KMS-11 (cell line): ENCODE data around the gene KLHL18.

Source experiments
- H2AFZ ChIP-seq: fragments of 200-600 bp; sonication (generic); 2 replicates; pipeline ENCODE4 v1.6.1; 2016; ENCODE audit warnings: antibody characterized with exemption, mixed run types, low read depth
- H3K27ac ChIP-seq: fragments of 200-600 bp; sonication (generic); 2 replicates; pipeline ENCODE4 v1.6.1; 2016; ENCODE audit warnings: mild to moderate bottlenecking, mixed run types
- H3K27me3 ChIP-seq: fragments of 200-600 bp; sonication (generic); 2 replicates; pipeline ENCODE4 v1.6.1; 2017; ENCODE audit warnings: mild to moderate bottlenecking, low read depth, mixed run types, moderate library complexity; ENCODE audit not compliant: insufficient read depth
- H3K36me3 ChIP-seq: fragments of 200-600 bp; sonication (generic); 2 replicates; pipeline ENCODE4 v1.6.1; 2017; ENCODE audit warnings: mild to moderate bottlenecking, mixed run types; ENCODE audit not compliant: insufficient read depth
- H3K4me1 ChIP-seq: fragments of 200-600 bp; sonication (generic); 2 replicates; pipeline ENCODE4 v1.6.1; 2016; ENCODE audit warnings: mild to moderate bottlenecking, low read depth, mixed run types; ENCODE audit not compliant: poor library complexity, severe bottlenecking
- H3K4me2 ChIP-seq: fragments of 200-600 bp; sonication (generic); 2 replicates; pipeline ENCODE4 v1.7.0; 2016; ENCODE audit warnings: mild to moderate bottlenecking, mixed run types
- H3K4me3 ChIP-seq: fragments of 200-600 bp; sonication (generic); IDR thresholded peaks from 2 replicates; pipeline ENCODE4 v1.6.1; 2017; ENCODE audit warnings: low read depth, low read length, mixed read lengths; ENCODE audit not compliant: insufficient read depth
- H3K79me2 ChIP-seq: fragments of 200-600 bp; sonication (generic); 2 replicates; pipeline ENCODE4 v1.6.1; 2016; ENCODE audit warnings: low read depth, mixed run types; ENCODE audit not compliant: insufficient read depth
- H3K9ac ChIP-seq: fragments of 200-600 bp; sonication (generic); 2 replicates; pipeline ENCODE4 v1.6.1; 2016; ENCODE audit warnings: mild to moderate bottlenecking, mixed run types
- H4K20me1 ChIP-seq: fragments of 200-600 bp; sonication (generic); 2 replicates; pipeline ENCODE4 v1.6.1; 2016; ENCODE audit warnings: mild to moderate bottlenecking, mixed run types; ENCODE audit not compliant: insufficient read depth
- TF ChIP-seq, protein P1 (sequence below): fragments of 200-600 bp; sonication (generic); conservative IDR thresholded peaks from 2 replicates; pipeline ENCODE4 v1.6.1; 2017; ENCODE audit warnings: low read depth, mild to moderate bottlenecking, antibody characterized with exemption, low read length, moderate library complexity, mixed read lengths

The KLHL18 gene

DNA sequence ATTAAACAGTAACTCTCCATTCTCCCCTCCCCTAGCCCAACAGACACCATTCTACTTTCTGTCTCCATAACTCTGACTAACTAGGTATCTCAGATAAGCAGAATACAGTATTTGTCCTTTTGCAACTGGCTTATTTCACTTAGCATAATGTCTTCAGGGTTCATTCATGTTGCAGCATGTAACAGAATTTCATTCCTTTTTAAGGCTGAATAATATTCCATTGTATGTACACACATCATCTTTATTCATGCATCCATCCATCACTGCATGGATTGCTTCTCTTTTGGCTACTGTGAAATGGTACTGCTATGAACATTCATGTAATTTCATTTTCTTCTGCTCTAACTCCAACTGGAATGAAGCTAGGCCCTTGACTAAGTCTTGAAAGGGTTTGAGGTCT is 96.1 kb downstream of the KLHL18 start:
- no peak overlapping the region for H3K9ac ChIP-seq

GRCh38 chr3:47379411-47379899 is 96.7 kb downstream of the KLHL18 start:
- Histone ChIP-seq H3K79me2 (peaks cover 20% of the 10 kb centered on the region; the same call in 1 of the 2 replicates), H3K4me1 (peaks cover 6% of the 10 kb centered on the region), H3K36me3 (no peaks in the 10 kb centered on the region), H3K4me3 (peak overlapping the region; percentile 11), H3K27ac (no peak overlapping the region; the same call in 1 of the 2 replicates), H3K4me2 (peak overlapping the region; percentile 77), H3K27me3 (no peaks in the 10 kb centered on the region), H2AFZ (peak overlapping the region; percentile 73; the same call in 1 of the 2 replicates), H3K9ac (peak overlapping the region; percentile 91; the same call in 1 of the 2 replicates), H4K20me1 (no peaks in the 10 kb centered on the region)
- TF ChIP-seq, protein P1, sequence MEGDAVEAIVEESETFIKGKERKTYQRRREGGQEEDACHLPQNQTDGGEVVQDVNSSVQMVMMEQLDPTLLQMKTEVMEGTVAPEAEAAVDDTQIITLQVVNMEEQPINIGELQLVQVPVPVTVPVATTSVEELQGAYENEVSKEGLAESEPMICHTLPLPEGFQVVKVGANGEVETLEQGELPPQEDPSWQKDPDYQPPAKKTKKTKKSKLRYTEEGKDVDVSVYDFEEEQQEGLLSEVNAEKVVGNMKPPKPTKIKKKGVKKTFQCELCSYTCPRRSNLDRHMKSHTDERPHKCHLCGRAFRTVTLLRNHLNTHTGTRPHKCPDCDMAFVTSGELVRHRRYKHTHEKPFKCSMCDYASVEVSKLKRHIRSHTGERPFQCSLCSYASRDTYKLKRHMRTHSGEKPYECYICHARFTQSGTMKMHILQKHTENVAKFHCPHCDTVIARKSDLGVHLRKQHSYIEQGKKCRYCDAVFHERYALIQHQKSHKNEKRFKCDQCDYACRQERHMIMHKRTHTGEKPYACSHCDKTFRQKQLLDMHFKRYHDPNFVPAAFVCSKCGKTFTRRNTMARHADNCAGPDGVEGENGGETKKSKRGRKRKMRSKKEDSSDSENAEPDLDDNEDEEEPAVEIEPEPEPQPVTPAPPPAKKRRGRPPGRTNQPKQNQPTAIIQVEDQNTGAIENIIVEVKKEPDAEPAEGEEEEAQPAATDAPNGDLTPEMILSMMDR = no peak

More for the DNA sequence above, 96.1 kb downstream of the KLHL18 start:
- no peak overlapping the region for H3K4me2 ChIP-seq
- no peak overlapping the region for H3K4me3 ChIP-seq
- H4K20me1 ChIP-seq = no peaks in the 10 kb centered on the region
- H3K79me2 ChIP-seq = peaks cover 18% of the 10 kb centered on the region; the same call in 1 of the 2 replicates
- H2AFZ ChIP-seq = no peak overlapping the region
- no peaks in the 10 kb centered on the region for H3K36me3 ChIP-seq
- no peak overlapping the region for H3K27ac ChIP-seq
- peaks cover 6% of the 10 kb centered on the region for H3K4me1 ChIP-seq
- TF ChIP-seq, protein P1 = no peak
- H3K27me3 ChIP-seq = no peaks in the 10 kb centered on the region

- peaks cover 6% of the 10 kb centered on the region for H3K4me1 ChIP-seq
- peak overlapping the region; percentile 77 for H3K4me2 ChIP-seq
- no peaks in the 10 kb centered on the region for H4K20me1 ChIP-seq
- H3K9ac ChIP-seq = peak overlapping the region; percentile 91
- H3K27me3 ChIP-seq = no peaks in the 10 kb centered on the region
- peaks cover 20% of the 10 kb centered on the region; the same call in 1 of the 2 replicates for H3K79me2 ChIP-seq
- H3K27ac ChIP-seq = peak overlapping the region; percentile 86
- H2AFZ ChIP-seq = peak overlapping the region; percentile 73
- TF ChIP-seq, protein P1 = no peak
- no peaks in the 10 kb centered on the region for H3K36me3 ChIP-seq
- peak overlapping the region; percentile 37 for H3K4me3 ChIP-seq
Measured at GRCh38 chr3:47380026-47380600, 97.4 kb downstream of the KLHL18 start.

DNA sequence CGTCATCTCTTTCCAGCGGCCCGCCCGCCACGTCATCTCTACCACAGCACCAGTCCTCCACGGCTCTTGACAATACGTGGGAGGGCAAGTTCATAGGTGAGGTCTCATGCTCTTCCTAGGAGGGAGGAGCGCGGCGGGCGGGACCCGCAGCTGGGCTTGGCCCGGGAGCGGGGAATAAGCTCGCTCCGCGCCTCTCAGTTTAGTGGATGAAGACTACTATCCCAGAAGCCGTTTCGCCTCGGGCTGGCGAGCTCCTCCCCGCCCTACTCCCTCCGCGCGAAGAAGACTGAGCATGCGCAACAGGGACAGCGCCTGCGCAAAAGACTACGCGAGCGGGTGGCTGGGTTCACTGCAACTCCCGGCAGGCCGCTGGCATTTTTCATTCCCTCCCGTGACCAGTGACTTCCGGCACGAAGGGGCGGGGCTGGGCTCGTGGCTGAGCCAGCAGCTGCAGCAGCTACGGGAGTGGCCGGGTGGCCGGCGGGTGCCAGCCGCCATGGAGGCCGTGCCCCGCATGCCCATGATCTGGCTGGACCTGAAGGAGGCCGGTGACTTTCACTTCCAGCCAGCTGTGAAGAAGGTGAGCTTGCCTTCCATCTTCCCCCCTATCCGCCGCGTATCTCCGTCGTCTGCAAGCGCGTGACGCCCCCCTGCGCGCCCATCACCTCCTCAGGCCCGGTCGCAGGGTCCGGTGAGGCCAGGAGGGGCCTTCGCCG is 98.0 kb downstream of the KLHL18 start, which contains the start of gene PTPN23:
Gene PTPN23 (plus strand): TSS at position 421 of the 716 bp plus-strand sequence. CDS start 76 bp downstream, at position 497.
- H3K4me3 ChIP-seq = peak within 1 kb of the TSS; percentile 65
- TF ChIP-seq, protein P1 = no peak
- H3K27me3 ChIP-seq = no peaks in the 10 kb centered on the region
- peaks cover 6% of the 10 kb centered on the region for H3K4me1 ChIP-seq
- peak within 1 kb of the TSS; percentile 77 for H3K4me2 ChIP-seq
- no peaks in the 10 kb centered on the region for H4K20me1 ChIP-seq
- peaks cover 21% of the 10 kb centered on the region; the same call in 1 of the 2 replicates for H3K79me2 ChIP-seq
- H3K27ac ChIP-seq = peak within 1 kb of the TSS; percentile 86
- peak within 1 kb of the TSS; percentile 91 for H3K9ac ChIP-seq
- H2AFZ ChIP-seq = peak within 1 kb of the TSS; percentile 73
- H3K36me3 ChIP-seq = no peaks in the 10 kb centered on the region
